Measurements from ENCODE around the gene MEIKIN. TPM values are rescaled to one million over a fixed set of nuclear protein-coding genes. Genes with fewer than 3 reads are reported as not detected.
A peak's percentile ranks its signal among the peaks of the same experiment; 100 is the strongest.

Gene MEIKIN
- total and polyA plus RNA-seq, 2 of the 13 experiments (the other 11 are each of a cell fraction or from before 2014, with no cell fraction given): not detected

DNA sequence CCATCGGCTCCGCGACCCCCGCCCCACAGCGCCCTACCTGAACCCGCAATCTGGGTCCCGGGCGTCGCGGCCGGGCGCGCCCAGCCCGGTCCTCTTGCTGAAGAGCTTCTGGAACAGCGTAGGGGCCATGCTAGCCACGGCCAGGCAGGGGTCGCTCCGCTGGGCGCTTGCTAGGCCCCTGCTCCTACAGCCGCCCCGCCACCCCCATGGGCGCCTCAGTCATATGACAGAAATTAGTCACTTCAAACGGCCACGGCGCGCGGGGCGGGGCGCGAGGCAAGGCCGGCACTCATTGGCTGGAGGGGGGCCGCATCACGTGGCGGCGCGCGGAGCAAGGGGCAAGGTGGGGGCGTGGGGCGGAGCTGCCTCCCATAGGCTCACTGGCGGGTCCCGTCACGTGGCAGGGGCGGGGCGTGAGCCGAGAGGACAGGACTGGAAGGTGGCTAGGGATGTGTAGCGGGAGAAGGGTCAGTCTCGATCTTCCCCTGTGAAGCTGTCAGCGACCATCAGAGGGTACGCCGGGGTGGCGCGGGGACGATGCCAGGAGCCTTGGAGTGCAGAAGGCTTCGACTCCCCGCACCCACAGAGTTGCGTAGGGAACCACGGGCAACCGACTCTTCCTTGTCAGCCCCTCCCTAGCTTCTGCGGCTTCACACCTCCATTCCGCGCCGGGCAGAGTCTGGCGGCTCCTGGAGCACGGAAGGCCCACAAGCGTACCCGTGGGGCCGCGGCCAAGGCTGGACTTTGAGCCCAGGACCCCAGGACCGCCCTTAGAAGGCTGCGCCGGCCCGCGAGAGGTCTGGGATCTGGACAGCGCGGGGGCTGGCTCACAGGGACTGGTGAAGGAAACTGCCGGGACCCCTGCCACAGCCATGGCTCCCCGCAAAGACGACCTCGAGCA is 148.4 kb downstream of the MEIKIN start, which contains the start of gene FNIP1 (continued):
- TF ChIP-seq, protein P1, sequence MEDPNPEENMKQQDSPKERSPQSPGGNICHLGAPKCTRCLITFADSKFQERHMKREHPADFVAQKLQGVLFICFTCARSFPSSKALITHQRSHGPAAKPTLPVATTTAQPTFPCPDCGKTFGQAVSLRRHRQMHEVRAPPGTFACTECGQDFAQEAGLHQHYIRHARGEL (CRISPR knock-in tag; IDR thresholded peaks at IDR 0.05): no peak
- TF ChIP-seq CBX5 (CRISPR knock-in tag; IDR thresholded peaks at IDR 0.05; ENCODE audit: borderline replicate concordance): peak; percentile 42; the same call in 1 of the 2 replicates
- peak; percentile 73 for TF ChIP-seq GABPB1 (CRISPR knock-in tag; IDR thresholded peaks at IDR 0.05)
- peak; percentile 57 for TF ChIP-seq BCL6 (CRISPR knock-in tag; IDR thresholded peaks at IDR 0.05)
- no peak; the same call in 1 of the 2 replicates for TF ChIP-seq ZNF792 (CRISPR knock-in tag; IDR thresholded peaks at IDR 0.05)
- TF ChIP-seq, protein P2, sequence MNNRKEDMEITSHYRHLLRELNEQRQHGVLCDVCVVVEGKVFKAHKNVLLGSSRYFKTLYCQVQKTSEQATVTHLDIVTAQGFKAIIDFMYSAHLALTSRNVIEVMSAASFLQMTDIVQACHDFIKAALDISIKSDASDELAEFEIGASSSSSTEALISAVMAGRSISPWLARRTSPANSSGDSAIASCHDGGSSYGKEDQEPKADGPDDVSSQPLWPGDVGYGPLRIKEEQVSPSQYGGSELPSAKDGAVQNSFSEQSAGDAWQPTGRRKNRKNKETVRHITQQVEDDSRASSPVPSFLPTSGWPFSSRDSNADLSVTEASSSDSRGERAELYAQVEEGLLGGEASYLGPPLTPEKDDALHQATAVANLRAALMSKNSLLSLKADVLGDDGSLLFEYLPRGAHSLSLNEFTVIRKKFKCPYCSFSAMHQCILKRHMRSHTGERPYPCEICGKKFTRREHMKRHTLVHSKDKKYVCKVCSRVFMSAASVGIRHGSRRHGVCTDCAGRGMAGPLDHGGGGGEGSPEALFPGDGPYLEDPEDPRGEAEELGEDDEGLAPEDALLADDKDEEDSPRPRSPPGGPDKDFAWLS (CRISPR knock-in tag; IDR thresholded peaks at IDR 0.05; ENCODE audit: borderline replicate concordance): no peak
- peak; percentile 84; the same call in 1 of the 2 replicates for TF ChIP-seq ZSCAN21 (CRISPR knock-in tag; IDR thresholded peaks at IDR 0.05; ENCODE audit: borderline replicate concordance)
- peak; percentile 88 for TF ChIP-seq NFYC (CRISPR knock-in tag; IDR thresholded peaks at IDR 0.05)
- TF ChIP-seq, protein P3, sequence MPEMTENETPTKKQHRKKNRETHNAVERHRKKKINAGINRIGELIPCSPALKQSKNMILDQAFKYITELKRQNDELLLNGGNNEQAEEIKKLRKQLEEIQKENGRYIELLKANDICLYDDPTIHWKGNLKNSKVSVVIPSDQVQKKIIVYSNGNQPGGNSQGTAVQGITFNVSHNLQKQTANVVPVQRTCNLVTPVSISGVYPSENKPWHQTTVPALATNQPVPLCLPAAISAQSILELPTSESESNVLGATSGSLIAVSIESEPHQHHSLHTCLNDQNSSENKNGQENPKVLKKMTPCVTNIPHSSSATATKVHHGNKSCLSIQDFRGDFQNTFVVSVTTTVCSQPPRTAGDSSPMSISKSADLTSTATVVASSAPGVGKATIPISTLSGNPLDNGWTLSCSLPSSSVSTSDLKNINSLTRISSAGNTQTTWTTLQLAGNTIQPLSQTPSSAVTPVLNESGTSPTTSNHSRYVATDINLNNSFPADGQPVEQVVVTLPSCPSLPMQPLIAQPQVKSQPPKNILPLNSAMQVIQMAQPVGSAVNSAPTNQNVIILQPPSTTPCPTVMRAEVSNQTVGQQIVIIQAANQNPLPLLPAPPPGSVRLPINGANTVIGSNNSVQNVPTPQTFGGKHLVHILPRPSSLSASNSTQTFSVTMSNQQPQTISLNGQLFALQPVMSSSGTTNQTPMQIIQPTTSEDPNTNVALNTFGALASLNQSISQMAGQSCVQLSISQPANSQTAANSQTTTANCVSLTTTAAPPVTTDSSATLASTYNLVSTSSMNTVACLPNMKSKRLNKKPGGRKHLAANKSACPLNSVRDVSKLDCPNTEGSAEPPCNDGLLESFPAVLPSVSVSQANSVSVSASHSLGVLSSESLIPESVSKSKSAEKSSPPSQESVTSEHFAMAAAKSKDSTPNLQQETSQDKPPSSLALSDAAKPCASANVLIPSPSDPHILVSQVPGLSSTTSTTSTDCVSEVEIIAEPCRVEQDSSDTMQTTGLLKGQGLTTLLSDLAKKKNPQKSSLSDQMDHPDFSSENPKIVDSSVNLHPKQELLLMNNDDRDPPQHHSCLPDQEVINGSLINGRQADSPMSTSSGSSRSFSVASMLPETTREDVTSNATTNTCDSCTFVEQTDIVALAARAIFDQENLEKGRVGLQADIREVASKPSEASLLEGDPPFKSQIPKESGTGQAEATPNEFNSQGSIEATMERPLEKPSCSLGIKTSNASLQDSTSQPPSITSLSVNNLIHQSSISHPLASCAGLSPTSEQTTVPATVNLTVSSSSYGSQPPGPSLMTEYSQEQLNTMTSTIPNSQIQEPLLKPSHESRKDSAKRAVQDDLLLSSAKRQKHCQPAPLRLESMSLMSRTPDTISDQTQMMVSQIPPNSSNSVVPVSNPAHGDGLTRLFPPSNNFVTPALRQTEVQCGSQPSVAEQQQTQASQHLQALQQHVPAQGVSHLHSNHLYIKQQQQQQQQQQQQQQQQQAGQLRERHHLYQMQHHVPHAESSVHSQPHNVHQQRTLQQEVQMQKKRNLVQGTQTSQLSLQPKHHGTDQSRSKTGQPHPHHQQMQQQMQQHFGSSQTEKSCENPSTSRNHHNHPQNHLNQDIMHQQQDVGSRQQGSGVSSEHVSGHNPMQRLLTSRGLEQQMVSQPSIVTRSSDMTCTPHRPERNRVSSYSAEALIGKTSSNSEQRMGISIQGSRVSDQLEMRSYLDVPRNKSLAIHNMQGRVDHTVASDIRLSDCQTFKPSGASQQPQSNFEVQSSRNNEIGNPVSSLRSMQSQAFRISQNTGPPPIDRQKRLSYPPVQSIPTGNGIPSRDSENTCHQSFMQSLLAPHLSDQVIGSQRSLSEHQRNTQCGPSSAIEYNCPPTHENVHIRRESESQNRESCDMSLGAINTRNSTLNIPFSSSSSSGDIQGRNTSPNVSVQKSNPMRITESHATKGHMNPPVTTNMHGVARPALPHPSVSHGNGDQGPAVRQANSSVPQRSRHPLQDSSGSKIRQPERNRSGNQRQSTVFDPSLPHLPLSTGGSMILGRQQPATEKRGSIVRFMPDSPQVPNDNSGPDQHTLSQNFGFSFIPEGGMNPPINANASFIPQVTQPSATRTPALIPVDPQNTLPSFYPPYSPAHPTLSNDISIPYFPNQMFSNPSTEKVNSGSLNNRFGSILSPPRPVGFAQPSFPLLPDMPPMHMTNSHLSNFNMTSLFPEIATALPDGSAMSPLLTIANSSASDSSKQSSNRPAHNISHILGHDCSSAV (CRISPR knock-in tag; IDR thresholded peaks at IDR 0.05; ENCODE audit: borderline replicate concordance): 0 out of 2 replicates have a peak, but pooled peaks have one; percentile 29
- no peak; the same call in 1 of the 2 replicates for TF ChIP-seq MED1 (CRISPR knock-in tag; IDR thresholded peaks at IDR 0.05)
- no peak; the same call in 1 of the 2 replicates for TF ChIP-seq EEA1 (CRISPR knock-in tag; IDR thresholded peaks at IDR 0.05; ENCODE audit: borderline replicate concordance)
- peak; percentile 88; the same call in 1 of the 2 replicates for TF ChIP-seq HES4 (CRISPR knock-in tag; IDR thresholded peaks at IDR 0.05; ENCODE audit: borderline replicate concordance)
- peak; percentile 62; the same call in 1 of the 2 replicates for TF ChIP-seq SIN3A (IDR thresholded peaks at IDR 0.05; ENCODE audit: borderline replicate concordance, low read depth, low read length)
- peak; percentile 49; the same call in 1 of the 2 replicates for TF ChIP-seq ZNF724P (CRISPR knock-in tag; IDR thresholded peaks at IDR 0.05; ENCODE audit: borderline replicate concordance)
- TF ChIP-seq, protein P4, sequence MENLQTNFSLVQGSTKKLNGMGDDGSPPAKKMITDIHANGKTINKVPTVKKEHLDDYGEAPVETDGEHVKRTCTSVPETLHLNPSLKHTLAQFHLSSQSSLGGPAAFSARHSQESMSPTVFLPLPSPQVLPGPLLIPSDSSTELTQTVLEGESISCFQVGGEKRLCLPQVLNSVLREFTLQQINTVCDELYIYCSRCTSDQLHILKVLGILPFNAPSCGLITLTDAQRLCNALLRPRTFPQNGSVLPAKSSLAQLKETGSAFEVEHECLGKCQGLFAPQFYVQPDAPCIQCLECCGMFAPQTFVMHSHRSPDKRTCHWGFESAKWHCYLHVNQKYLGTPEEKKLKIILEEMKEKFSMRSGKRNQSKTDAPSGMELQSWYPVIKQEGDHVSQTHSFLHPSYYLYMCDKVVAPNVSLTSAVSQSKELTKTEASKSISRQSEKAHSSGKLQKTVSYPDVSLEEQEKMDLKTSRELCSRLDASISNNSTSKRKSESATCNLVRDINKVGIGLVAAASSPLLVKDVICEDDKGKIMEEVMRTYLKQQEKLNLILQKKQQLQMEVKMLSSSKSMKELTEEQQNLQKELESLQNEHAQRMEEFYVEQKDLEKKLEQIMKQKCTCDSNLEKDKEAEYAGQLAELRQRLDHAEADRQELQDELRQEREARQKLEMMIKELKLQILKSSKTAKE (CRISPR knock-in tag; IDR thresholded peaks at IDR 0.05; ENCODE audit: borderline replicate concordance): peak; percentile 75
